Measurements from ENCODE around the gene ZNF302. TPM values are rescaled to one million over a fixed set of nuclear protein-coding genes. Genes with fewer than 3 reads are reported as not detected.

The ZNF302 gene
- total RNA-seq, 2 experiments from 2014 or later, result 23.9 to 26.9 TPM

- ChIA-PET CTCF (ENCODE audit: unreplicated experiment) (no interaction called here), POLR2A (interaction anchor here (1.0 kb wide), 1 partner anchor 44 kb away, joined by 8 read pairs; no protein-coding TSS in a partner anchor)
- Histone ChIP-seq H3K4me2 (ENCODE audit: low read length) (no peak overlapping the region), H3K27ac (ENCODE audit: low read depth, low read length, poor library complexity, severe bottlenecking) (no peak overlapping the region), H3K9me3 (ENCODE audit: low read length) (no peaks in the 10 kb centered on the region), H4K20me1 (ENCODE audit: insufficient read depth, low read length) (no peaks in the 10 kb centered on the region), H3K4me1 (ENCODE audit: insufficient read depth, low read length, poor library complexity, severe bottlenecking) (no peaks in the 10 kb centered on the region), H2AFZ (ENCODE audit: low read length) (no peak overlapping the region), H3K9me2 (ENCODE audit: insufficient read depth, low read length) (no peaks in the 10 kb centered on the region), H3K79me2 (ENCODE audit: insufficient read depth, low read depth, low read length) (no peaks in the 10 kb centered on the region), H3K4me3 (ENCODE audit: low read depth, low read length, poor library complexity, severe bottlenecking) (no peak overlapping the region), H3K36me3 (ENCODE audit: insufficient read depth, low read length) (no peaks in the 10 kb centered on the region)
- TF ChIP-seq CTCF (conservative IDR thresholded peaks at IDR 0.05; ENCODE audit: low read length), result no peak
- TF ChIP-seq EZH2phosphoT487 (IDR thresholded peaks at IDR 0.05; ENCODE audit: borderline replicate concordance, low read depth, low read length), result no peak
- BruUV-seq (replicated peaks), result no TSS peak
- intact Hi-C loops (cut with micrococcal nuclease; ENCODE audit: unreplicated experiment), result no loop called here
- DNase-seq (ENCODE audit: low spot score), result no peak
Observed at GRCh38 chr19:34645551-34645950, 31.9 kb upstream of the ZNF302 start.

- no peak for DNase-seq (ENCODE audit: low spot score)
- no TSS peak for BruUV-seq (replicated peaks)
- H3K4me3 ChIP-seq (ENCODE audit: low read depth, low read length, poor library complexity, severe bottlenecking), result no peak overlapping the region
- POLR2A ChIA-PET, result no interaction called here
- no peaks in the 10 kb centered on the region for H3K79me2 ChIP-seq (ENCODE audit: insufficient read depth, low read depth, low read length)
- H3K4me1 ChIP-seq (ENCODE audit: insufficient read depth, low read length, poor library complexity, severe bottlenecking), result no peaks in the 10 kb centered on the region
- H2AFZ ChIP-seq (ENCODE audit: low read length), result no peak overlapping the region
- no peaks in the 10 kb centered on the region for H3K36me3 ChIP-seq (ENCODE audit: insufficient read depth, low read length)
- no peak for TF ChIP-seq CTCF (conservative IDR thresholded peaks at IDR 0.05; ENCODE audit: low read length)
- no peak for TF ChIP-seq EZH2phosphoT487 (IDR thresholded peaks at IDR 0.05; ENCODE audit: borderline replicate concordance, low read depth, low read length)
- no peak overlapping the region for H3K27ac ChIP-seq (ENCODE audit: low read depth, low read length, poor library complexity, severe bottlenecking)
- no peak overlapping the region for H3K4me2 ChIP-seq (ENCODE audit: low read length)
- intact Hi-C loops (cut with micrococcal nuclease; ENCODE audit: unreplicated experiment), result no loop called here
- H4K20me1 ChIP-seq (ENCODE audit: insufficient read depth, low read length), result no peaks in the 10 kb centered on the region
- no peaks in the 10 kb centered on the region for H3K9me2 ChIP-seq (ENCODE audit: insufficient read depth, low read length)
- CTCF ChIA-PET (ENCODE audit: unreplicated experiment), result no interaction called here
- peaks cover 15% of the 10 kb centered on the region for H3K9me3 ChIP-seq (ENCODE audit: low read length)
Observed at GRCh38 chr19:34649886-34650543, 27.5 kb upstream of the ZNF302 start.

- no peaks in the 10 kb centered on the region for H4K20me1 ChIP-seq (ENCODE audit: insufficient read depth, low read length)
- peaks cover 15% of the 10 kb centered on the region for H3K9me3 ChIP-seq (ENCODE audit: low read length)
- no peaks in the 10 kb centered on the region for H3K79me2 ChIP-seq (ENCODE audit: insufficient read depth, low read depth, low read length)
- ChIA-PET POLR2A (no interaction called here), CTCF (ENCODE audit: unreplicated experiment) (no interaction called here)
- H3K4me1 ChIP-seq (ENCODE audit: insufficient read depth, low read length, poor library complexity, severe bottlenecking), result no peaks in the 10 kb centered on the region
- H3K4me3 ChIP-seq (ENCODE audit: low read depth, low read length, poor library complexity, severe bottlenecking), result no peak overlapping the region
- DNase-seq (ENCODE audit: low spot score), result no peak
- no peak overlapping the region for H2AFZ ChIP-seq (ENCODE audit: low read length)
- TF ChIP-seq CTCF (conservative IDR thresholded peaks at IDR 0.05; ENCODE audit: low read length), result no peak
- no TSS peak for BruUV-seq (replicated peaks)
- H3K9me2 ChIP-seq (ENCODE audit: insufficient read depth, low read length), result no peaks in the 10 kb centered on the region
- no peak overlapping the region for H3K27ac ChIP-seq (ENCODE audit: low read depth, low read length, poor library complexity, severe bottlenecking)
- no peak overlapping the region for H3K4me2 ChIP-seq (ENCODE audit: low read length)
- no peaks in the 10 kb centered on the region for H3K36me3 ChIP-seq (ENCODE audit: insufficient read depth, low read length)
- intact Hi-C loops (cut with micrococcal nuclease; ENCODE audit: unreplicated experiment), result no loop called here
Observed at GRCh38 chr19:34651747-34652146, 25.7 kb upstream of the ZNF302 start.
